Heart left ventricle (tissue), 13 donors: ENCODE measurements around the gene IGFBP3.

Source experiments
- POLR2A ChIP-seq, 2 donors: fragments of 450-650 bp; IDR thresholded peaks; one replicate each; pipeline ENCODE4 v1.6.1; 2017; ENCODE audit warnings: antibody characterized with exemption in 2 of 2, mild to moderate bottlenecking in 2 of 2, moderate library complexity in 2 of 2
- TF ChIP-seq, protein P1 (sequence below), 12 donors: fragments of 200-600 bp; sonication (generic) in 4 of 12; IDR thresholded peaks; one replicate each; pipeline versions ENCODE4 v1.5.0 to v1.8.0; 2018 to 2022; ENCODE audit warnings: antibody characterized with exemption in 12 of 12, mild to moderate bottlenecking in 5 of 12
- donor health status: ischemic (EF 13 %, LVEDD 7.1; RV severe dilation, severe dysfunction).
- donor health status: DM: no; HTN: yes; CAD: no.
- donor health status: DM: no; HTN: no; CAD: no.
- donor health status: ischemic (EF 25% LVEDD 6.9; RV normal size, moderate dysfunction).
- donor health status: ischemic (EF 25% LVEDD 5.7; RV mildly dilated, moderate dysfunction).
- donor health status: ischemic (EF 35%, LVEDD 5.7; RV mildly dilated, moderate dysfunction).
- donor health status: nonischemic (EF 11% LVEDD 7.7; RV severe dilation, severe dysfunction).
- donor health status: DM: yes; HTN: yes; CAD: no.
- donor health status: PGD.
- donor health status: ischemic (EF 29% LVEDD 5.4; RV normal size, mild dysfunction).
- donor health status: nonischemic (EF 23%, LVEDD 6.1; RV moderate dilation, normal function).

DNA sequence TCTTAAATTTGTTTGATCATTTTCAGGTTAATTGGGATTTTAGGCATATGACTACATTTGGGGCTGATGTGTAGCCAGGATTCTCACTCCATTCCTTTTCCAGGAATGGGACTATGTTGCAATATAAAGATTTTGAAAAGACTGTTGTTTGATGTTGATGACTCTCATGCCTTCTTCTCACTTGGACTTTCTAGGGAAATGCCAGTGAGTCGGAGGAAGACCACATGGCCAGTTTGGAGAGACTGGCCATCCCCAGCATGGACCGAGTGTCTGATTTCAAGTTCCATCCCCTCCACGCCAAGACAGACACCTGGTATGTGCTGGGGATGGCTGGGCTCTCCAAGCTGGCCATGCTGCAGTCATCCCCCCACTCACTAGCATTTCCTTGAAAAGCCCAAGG lies 5.5 kb downstream of the IGFBP3 start:
- TF ChIP-seq, protein P1, sequence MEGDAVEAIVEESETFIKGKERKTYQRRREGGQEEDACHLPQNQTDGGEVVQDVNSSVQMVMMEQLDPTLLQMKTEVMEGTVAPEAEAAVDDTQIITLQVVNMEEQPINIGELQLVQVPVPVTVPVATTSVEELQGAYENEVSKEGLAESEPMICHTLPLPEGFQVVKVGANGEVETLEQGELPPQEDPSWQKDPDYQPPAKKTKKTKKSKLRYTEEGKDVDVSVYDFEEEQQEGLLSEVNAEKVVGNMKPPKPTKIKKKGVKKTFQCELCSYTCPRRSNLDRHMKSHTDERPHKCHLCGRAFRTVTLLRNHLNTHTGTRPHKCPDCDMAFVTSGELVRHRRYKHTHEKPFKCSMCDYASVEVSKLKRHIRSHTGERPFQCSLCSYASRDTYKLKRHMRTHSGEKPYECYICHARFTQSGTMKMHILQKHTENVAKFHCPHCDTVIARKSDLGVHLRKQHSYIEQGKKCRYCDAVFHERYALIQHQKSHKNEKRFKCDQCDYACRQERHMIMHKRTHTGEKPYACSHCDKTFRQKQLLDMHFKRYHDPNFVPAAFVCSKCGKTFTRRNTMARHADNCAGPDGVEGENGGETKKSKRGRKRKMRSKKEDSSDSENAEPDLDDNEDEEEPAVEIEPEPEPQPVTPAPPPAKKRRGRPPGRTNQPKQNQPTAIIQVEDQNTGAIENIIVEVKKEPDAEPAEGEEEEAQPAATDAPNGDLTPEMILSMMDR (IDR thresholded peaks at IDR 0.05) = no peak
- no peak for TF ChIP-seq POLR2A (IDR thresholded peaks at IDR 0.05)
